ENCODE data around the gene LMOD3. TPM values are rescaled to one million over a fixed set of nuclear protein-coding genes. Genes with fewer than 3 reads are reported as not detected.

Gene LMOD3
- polyA plus RNA-seq, 1 experiment, result not detected

GRCh38 chr3:69082361-69082760, 40.0 kb downstream of the LMOD3 start:
- TF ChIP-seq CTCF (IDR thresholded peaks at IDR 0.05; ENCODE audit: insufficient read depth, low read depth, low read length), result no peak
- H3K36me3 ChIP-seq (ENCODE audit: control insufficient read depth, insufficient read depth, low read length), result no peaks in the 10 kb centered on the region
- no peak for DNase-seq (ENCODE audit: low read depth)
- ChIA-PET POLR2A (no interaction called here), CTCF (no interaction called here)
- H3K4me3 ChIP-seq (ENCODE audit: low read depth, low read length), result no peak overlapping the region
- no peaks in the 10 kb centered on the region for H3K27me3 ChIP-seq (ENCODE audit: control insufficient read depth, insufficient read depth, low read length)

GRCh38 chr3:69081583-69082262, 40.7 kb downstream of the LMOD3 start:
- ChIA-PET CTCF (no interaction called here), POLR2A (no interaction called here)
- no peaks in the 10 kb centered on the region for H3K36me3 ChIP-seq (ENCODE audit: control insufficient read depth, insufficient read depth, low read length)
- H3K27me3 ChIP-seq (ENCODE audit: control insufficient read depth, insufficient read depth, low read length), result no peaks in the 10 kb centered on the region
- no peak for TF ChIP-seq CTCF (IDR thresholded peaks at IDR 0.05; ENCODE audit: insufficient read depth, low read depth, low read length)
- DNase-seq (ENCODE audit: low read depth), result no peak
- no peak overlapping the region for H3K4me3 ChIP-seq (ENCODE audit: low read depth, low read length)

DNA sequence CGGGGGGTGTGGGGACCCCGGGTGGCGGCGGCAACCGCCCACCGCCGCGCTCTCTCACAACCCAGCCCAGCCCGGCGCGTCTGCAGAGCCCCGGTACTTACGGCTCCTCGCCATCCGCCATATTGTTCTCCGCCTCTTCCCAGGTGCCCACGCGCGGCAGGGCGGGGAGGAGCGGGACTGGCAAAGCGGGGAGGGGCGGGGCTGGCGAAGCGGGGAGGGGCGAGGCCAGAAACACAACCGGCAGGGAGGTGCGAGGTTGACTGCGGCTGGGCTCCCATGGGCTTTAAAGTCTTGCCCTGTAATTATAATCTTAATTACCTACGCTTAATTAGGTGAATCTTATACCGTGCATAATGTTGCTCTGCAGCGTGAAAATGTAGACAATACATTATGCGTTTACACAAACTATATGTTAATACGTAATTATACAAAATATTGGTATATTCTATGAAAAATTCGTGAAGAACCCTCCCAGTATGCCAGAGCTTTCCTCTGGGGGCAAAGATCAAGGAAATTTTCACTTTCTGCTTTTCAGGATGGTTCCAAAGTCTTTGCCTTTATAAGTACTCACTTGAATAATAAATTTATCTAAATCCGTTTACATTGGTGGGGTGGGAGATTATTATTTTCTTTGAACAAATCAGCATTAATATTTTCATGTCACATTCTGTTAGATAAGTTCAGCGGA, 42.0 kb downstream of the LMOD3 start, which contains the start of gene UBA3:
Gene UBA3, minus strand, starts transcription at position 133 of the 688 bp plus-strand sequence. Its CDS starts 12 bp downstream, at position 121.
- Histone ChIP-seq H3K27me3 (ENCODE audit: control insufficient read depth, insufficient read depth, low read length) (no peaks in the 10 kb centered on the region), H3K36me3 (ENCODE audit: control insufficient read depth, insufficient read depth, low read length) (peaks cover 1% of the 10 kb centered on the region; the same call in 1 of the 2 replicates), H3K4me3 (ENCODE audit: low read depth, low read length) (peak within 1 kb of the TSS; percentile 73)
- TF ChIP-seq CTCF (IDR thresholded peaks at IDR 0.05; ENCODE audit: insufficient read depth, low read depth, low read length), result no peak
- CTCF ChIA-PET, result interaction anchor here (0.6 kb wide), 1 partner anchor 26 kb away, joined by 3 read pairs; no protein-coding TSS in a partner anchor
- DNase-seq (ENCODE audit: low read depth), result no peak
- POLR2A ChIA-PET, result no interaction called here

DNA sequence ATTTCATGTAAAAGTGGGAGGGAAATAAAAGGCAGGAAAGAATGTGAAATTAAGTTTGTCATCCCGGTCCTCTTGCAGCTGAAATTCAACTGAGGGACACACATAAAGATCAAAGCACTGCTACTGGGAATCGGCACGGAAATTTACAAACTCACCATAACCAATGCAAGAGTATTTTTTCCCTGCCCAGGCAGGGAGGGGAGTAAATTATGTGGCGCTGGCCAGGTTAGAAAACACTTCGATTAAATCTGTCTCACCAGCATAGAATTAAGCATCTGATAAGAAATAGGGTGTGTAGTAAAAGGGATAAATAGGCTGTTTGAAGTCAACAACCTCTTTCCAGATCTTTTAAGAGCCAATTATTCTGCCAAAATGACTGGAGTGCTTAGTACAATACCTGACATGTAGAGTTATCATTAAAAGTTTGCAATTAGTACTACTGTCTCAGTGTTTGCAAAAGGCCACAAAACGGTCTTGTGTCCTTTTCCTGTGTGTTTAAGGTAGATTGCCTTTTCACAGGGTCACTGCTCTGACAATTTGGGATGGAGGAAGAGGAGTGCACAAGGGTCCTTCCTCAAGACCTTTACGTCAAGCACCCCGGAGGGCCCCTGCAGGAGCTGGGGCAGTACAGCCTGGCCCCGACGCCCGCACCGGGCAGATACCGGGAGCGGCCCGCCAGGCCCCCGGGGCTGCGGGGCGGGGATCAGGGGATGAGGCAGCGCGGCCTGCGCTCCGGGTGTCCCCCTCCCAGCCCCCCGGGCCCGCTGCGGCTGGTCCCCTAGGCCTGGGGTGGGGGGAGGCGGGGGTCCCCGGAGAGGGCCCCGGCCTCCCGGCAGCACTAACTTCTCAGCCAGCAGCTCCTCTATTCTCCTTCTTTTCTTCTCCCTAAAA, 42.9 kb downstream of the LMOD3 start:
- DNase-seq (ENCODE audit: low read depth), result no peak
- CTCF ChIA-PET, result interaction anchor here (0.5 to 0.9 kb wide), 3 partner anchors 27 to 328 kb away, joined by 3 read pairs; no protein-coding TSS in a partner anchor
- peaks cover 1% of the 10 kb centered on the region; the same call in 1 of the 2 replicates for H3K36me3 ChIP-seq (ENCODE audit: control insufficient read depth, insufficient read depth, low read length)
- H3K4me3 ChIP-seq (ENCODE audit: low read depth, low read length), result peak overlapping the region; percentile 73
- POLR2A ChIA-PET, result no interaction called here
- H3K27me3 ChIP-seq (ENCODE audit: control insufficient read depth, insufficient read depth, low read length), result no peaks in the 10 kb centered on the region
- no peak for TF ChIP-seq CTCF (IDR thresholded peaks at IDR 0.05; ENCODE audit: insufficient read depth, low read depth, low read length)

- CTCF ChIA-PET, result no interaction called here
These were observed 49.5 kb downstream of the LMOD3 start for GRCh38 chr3:69072928-69073327.

More at GRCh38 chr3:69072928-69073327, 49.5 kb downstream of the LMOD3 start:
- no peak for TF ChIP-seq CTCF (IDR thresholded peaks at IDR 0.05; ENCODE audit: insufficient read depth, low read depth, low read length)
- Histone ChIP-seq H3K4me3 (ENCODE audit: low read depth, low read length) (no peak overlapping the region), H3K36me3 (ENCODE audit: control insufficient read depth, insufficient read depth, low read length) (peaks cover 1% of the 10 kb centered on the region), H3K27me3 (ENCODE audit: control insufficient read depth, insufficient read depth, low read length) (no peaks in the 10 kb centered on the region)
- no peak for DNase-seq (ENCODE audit: low read depth)
- POLR2A ChIA-PET, result no interaction called here
